ENCODE measurements around the gene CYP2B6. TPM values are rescaled to one million over a fixed set of nuclear protein-coding genes. Genes with fewer than 3 reads are reported as not detected.
"Not testable (repeated sequence)": the region's sequence is repeated elsewhere in the genome, so short reads cannot be mapped to it uniquely, and the experiment has no call there.

The CYP2B6 gene
- total and polyA plus RNA-seq, 10 of the 15 experiments (the other 5 are each of a cell fraction or from before 2014, with no cell fraction given), result 0.23 to 0.86 TPM; not detected in 8

DNA sequence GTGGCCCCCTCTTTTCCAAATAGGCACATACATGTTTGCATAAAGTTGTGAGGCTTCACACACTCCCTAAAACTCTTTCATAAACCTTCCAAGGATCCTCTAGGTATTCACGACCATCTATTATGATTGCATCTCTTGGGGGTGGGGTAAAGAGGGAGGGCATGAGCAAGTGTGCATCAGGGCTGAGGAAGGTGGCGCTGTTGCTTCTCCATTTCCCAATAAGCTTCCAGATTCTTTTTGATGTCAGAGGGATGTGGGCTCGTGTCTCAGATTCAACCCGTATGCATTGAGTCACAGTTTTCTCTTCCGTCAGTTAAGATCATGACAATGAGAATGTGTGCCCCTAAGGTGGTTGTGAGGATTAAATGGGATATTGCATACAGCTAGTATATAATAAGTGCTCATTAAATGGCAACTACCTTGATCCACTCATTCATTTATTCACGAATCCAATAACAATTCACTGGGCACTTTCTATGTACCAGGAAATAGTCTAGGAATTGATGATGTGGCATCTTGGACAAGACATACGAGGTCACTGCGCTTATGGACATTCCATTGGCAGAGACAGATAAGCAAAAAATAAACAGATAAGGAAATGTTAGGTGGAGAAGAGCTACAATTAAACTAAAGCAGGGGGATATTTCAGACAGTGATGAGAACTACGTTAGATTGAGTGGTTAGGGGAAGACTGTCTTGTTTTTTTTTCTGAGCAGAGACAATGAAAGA is 10.3 kb downstream of the CYP2B6 start:
- CTCF ChIA-PET, result no interaction called here
- POLR2A ChIA-PET, result no interaction called here

DNA sequence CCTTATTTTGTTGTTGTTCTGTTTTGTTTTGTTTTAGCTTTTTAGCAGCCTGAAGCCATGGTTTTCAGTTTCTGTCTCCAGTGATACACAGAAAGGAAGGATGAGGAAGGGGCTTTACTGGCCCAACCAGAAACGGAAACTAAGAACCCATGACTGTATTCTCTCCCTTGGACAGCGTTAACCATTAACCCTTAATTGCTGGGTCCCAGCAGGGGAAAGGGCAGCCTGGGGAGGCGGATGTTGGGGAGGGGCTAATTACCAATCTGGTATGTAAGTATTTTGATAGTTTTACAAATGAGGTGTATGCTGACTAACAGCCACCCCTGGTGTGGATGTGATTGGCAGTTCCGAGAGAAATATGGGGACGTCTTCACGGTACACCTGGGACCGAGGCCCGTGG is 12.6 kb downstream of the CYP2B6 start:
- H4K20me1 ChIP-seq (ENCODE audit: control insufficient read depth, insufficient read depth); H3K79me2 ChIP-seq (ENCODE audit: control insufficient read depth, insufficient read depth, low read length); H3K4me3 ChIP-seq; H3K4me2 ChIP-seq (ENCODE audit: control insufficient read depth, insufficient read depth); H3K27ac ChIP-seq (ENCODE audit: control insufficient read depth, insufficient read depth); BruUV-seq (replicated peaks); in situ Hi-C loops (cut with MboI); H2AFZ ChIP-seq (ENCODE audit: control insufficient read depth, low read depth, low read length); H3K9ac ChIP-seq (ENCODE audit: control insufficient read depth, insufficient read depth, low read length); H3K36me3 ChIP-seq (ENCODE audit: control insufficient read depth in 2 of 2, insufficient read depth in 2 of 2, low read length in 1 of 2); SMC1A ChIA-PET (ENCODE audit: uncharacterized antibody, unreplicated experiment); intact Hi-C loops (cut with micrococcal nuclease; ENCODE audit: unreplicated experiment); H3K4me1 ChIP-seq (ENCODE audit: control insufficient read depth, insufficient read depth, low read length); DNase-seq (ENCODE audit: low read depth, low spot score); CTCF ChIA-PET; FAIRE-seq; H3K27me3 ChIP-seq (replicated peaks in 1 of 2; ENCODE audit: control insufficient read depth in 2 of 2, insufficient read depth in 2 of 2, low read length in 1 of 2); H3K9me3 ChIP-seq (replicated peaks; ENCODE audit: control insufficient read depth, insufficient read depth, low read length); ATAC-seq; RAD21 ChIA-PET (ENCODE audit: unreplicated experiment): not testable (repeated sequence)
- POLR2A ChIA-PET, result interaction anchor here (0.6 kb wide), 1 partner anchor 1044 kb away, joined by 3 read pairs; no protein-coding TSS in a partner anchor
- 7% methylated on average over 8 of the region's 8 CpGs for WGBS (ENCODE audit: insufficient coverage, insufficient replicate concordance, low lambda C conversion rate, missing lambda C conversion rate)

More for the DNA sequence above, 10.3 kb downstream of the CYP2B6 start:
- no TSS peak for BruUV-seq (replicated peaks)
- ChIA-PET RAD21 (ENCODE audit: unreplicated experiment) (no interaction called here), SMC1A (ENCODE audit: uncharacterized antibody, unreplicated experiment) (interaction anchor here (0.6 kb wide), 1 partner anchor 442 kb away, joined by 3 read pairs; no protein-coding TSS in a partner anchor)
- no peak overlapping the region for H3K4me2 ChIP-seq (ENCODE audit: control insufficient read depth, insufficient read depth)
- no peak overlapping the region for H2AFZ ChIP-seq (ENCODE audit: control insufficient read depth, low read depth, low read length)
- TF ChIP-seq E2F8 (IDR thresholded peaks at IDR 0.05; ENCODE audit: low read depth, partially characterized antibody) (no peak), EP300 (IDR thresholded peaks at IDR 0.05; ENCODE audit: borderline replicate concordance in 1 of 2, control insufficient read depth in 1 of 2, low read depth in 2 of 2, low read length in 2 of 2) (no peak), EED (IDR thresholded peaks at IDR 0.05; ENCODE audit: low read depth) (no peak), WRNIP1 (IDR thresholded peaks at IDR 0.05; ENCODE audit: borderline replicate concordance, low read depth, low read length) (no peak), LARP7 (IDR thresholded peaks at IDR 0.05) (no peak), SIN3A (IDR thresholded peaks at IDR 0.05; ENCODE audit: low read depth, low read length) (no peak), POU2F2 (IDR thresholded peaks at IDR 0.05; ENCODE audit: borderline replicate concordance, low read depth, low read length) (no peak)
- WGBS (ENCODE audit: insufficient coverage, insufficient replicate concordance, low lambda C conversion rate, missing lambda C conversion rate), result 53% methylated on average over 9 of the region's 9 CpGs
- intact Hi-C loops (cut with micrococcal nuclease; ENCODE audit: unreplicated experiment), result no loop called here
- ATAC-seq (no peak), DNase-seq (ENCODE audit: low read depth, low spot score) (no peak), FAIRE-seq (no peak)
- no peak overlapping the region for H3K27ac ChIP-seq (ENCODE audit: control insufficient read depth, insufficient read depth)
- no peak overlapping the region for H3K9ac ChIP-seq (ENCODE audit: control insufficient read depth, insufficient read depth, low read length)
- H3K79me2 ChIP-seq (ENCODE audit: control insufficient read depth, insufficient read depth, low read length), result no peaks in the 10 kb centered on the region
- H3K9me3 ChIP-seq (replicated peaks; ENCODE audit: control insufficient read depth, insufficient read depth, low read length), result no peaks in the 10 kb centered on the region
- H3K4me1 ChIP-seq (ENCODE audit: control insufficient read depth, insufficient read depth, low read length), result no peaks in the 10 kb centered on the region
- H3K4me3 ChIP-seq, result no peak overlapping the region
- H3K36me3 ChIP-seq (ENCODE audit: control insufficient read depth in 2 of 2, insufficient read depth in 2 of 2, low read length in 1 of 2), result no peaks in the 10 kb centered on the region
- no peaks in the 10 kb centered on the region; a peak in 1 of 4 replicates for H3K27me3 ChIP-seq (replicated peaks in 1 of 2; ENCODE audit: control insufficient read depth in 2 of 2, insufficient read depth in 2 of 2, low read length in 1 of 2)
- in situ Hi-C loops (cut with MboI), result no loop called here
- H4K20me1 ChIP-seq (ENCODE audit: control insufficient read depth, insufficient read depth), result no peaks in the 10 kb centered on the region
